HL-60 (cell line): ENCODE measurements around the gene TXN.

Source experiments
- SPI1 ChIP-seq: IDR thresholded peaks from 2 replicates; pipeline ENCODE4 v1.6.1; 2012; ENCODE audit warnings: low read depth, mild to moderate bottlenecking, borderline replicate concordance
- TF ChIP-seq, protein P1 (sequence below): IDR thresholded peaks from one replicate; pipeline ENCODE4 v1.5.1; 2011; ENCODE audit warnings: low read length, control low read depth, inconsistent platforms; ENCODE audit not compliant: insufficient read depth

DNA sequence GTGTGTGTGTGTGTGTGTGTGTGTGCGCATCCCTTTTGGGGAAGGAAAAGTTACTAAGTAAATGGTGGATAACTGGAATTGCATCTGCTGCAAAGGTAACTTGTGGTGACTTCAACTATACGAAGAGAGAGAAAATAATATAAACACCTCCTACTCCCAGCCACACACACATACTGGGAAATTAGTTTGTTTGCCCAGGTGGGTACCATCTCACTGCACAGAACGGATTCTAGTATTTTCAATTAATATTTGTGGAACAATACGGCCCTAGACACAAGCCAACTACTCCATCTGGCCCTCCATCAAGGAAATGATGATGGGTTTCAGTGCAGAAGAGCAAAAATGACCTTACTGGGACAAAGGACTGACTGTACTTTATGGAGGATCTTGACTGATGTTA, 32.2 kb upstream of the TXN start:
- no peak for TF ChIP-seq SPI1
- TF ChIP-seq, protein P1, sequence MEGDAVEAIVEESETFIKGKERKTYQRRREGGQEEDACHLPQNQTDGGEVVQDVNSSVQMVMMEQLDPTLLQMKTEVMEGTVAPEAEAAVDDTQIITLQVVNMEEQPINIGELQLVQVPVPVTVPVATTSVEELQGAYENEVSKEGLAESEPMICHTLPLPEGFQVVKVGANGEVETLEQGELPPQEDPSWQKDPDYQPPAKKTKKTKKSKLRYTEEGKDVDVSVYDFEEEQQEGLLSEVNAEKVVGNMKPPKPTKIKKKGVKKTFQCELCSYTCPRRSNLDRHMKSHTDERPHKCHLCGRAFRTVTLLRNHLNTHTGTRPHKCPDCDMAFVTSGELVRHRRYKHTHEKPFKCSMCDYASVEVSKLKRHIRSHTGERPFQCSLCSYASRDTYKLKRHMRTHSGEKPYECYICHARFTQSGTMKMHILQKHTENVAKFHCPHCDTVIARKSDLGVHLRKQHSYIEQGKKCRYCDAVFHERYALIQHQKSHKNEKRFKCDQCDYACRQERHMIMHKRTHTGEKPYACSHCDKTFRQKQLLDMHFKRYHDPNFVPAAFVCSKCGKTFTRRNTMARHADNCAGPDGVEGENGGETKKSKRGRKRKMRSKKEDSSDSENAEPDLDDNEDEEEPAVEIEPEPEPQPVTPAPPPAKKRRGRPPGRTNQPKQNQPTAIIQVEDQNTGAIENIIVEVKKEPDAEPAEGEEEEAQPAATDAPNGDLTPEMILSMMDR: no peak
